Body of pancreas (tissue), 4 donors: Measurements from ENCODE around the gene WDR26. TPM values are rescaled to one million over a fixed set of nuclear protein-coding genes. Genes with fewer than 3 reads are reported as not detected.

Experiments
- ATAC-seq: fragments of 150-250 bp; one replicate; pipeline ENCODE4 v1.9.1; 2016
- DNase-seq, 4 donors: peaks; one replicate each; pipeline ENCODE4 v3.0.0-alpha.2; 2019
- H3K27ac ChIP-seq, 4 donors: fragments of 200-600 bp; sonication (generic); 1 replicate in 3 of 4; 2 replicates in 1 of 4; pipeline versions ENCODE4 v1.5.1 to v1.6.1; 2016 to 2019; ENCODE audit warnings: mild to moderate bottlenecking in 1 of 4, mixed read lengths in 1 of 4, moderate library complexity in 1 of 4
- H3K27me3 ChIP-seq, 2 donors: fragments of 200-600 bp; sonication (generic); one replicate each; pipeline ENCODE4 v1.6.0; 2016; ENCODE audit warnings: mild to moderate bottlenecking in 1 of 2
- H3K36me3 ChIP-seq, 2 donors: fragments of 200-600 bp; sonication (generic); replicated peaks in 1 of 2; 2 replicates each; pipeline ENCODE4 v1.5.1; 2016; ENCODE audit warnings: low read depth in 2 of 2; ENCODE audit not compliant: insufficient read depth in 1 of 2
- H3K4me1 ChIP-seq: fragments of 200-600 bp; sonication (generic); one replicate; pipeline ENCODE4 v1.6.0; 2016
- H3K4me3 ChIP-seq, 2 donors: fragments of 200-600 bp; sonication (generic); 1 replicate in 1 of 2; 2 replicates in 1 of 2; pipeline ENCODE4 v1.5.1; 2016 to 2019
- H3K9me3 ChIP-seq, 3 donors: fragments of 200-600 bp; sonication (generic); 1 replicate in 2 of 3; 2 replicates in 1 of 3; pipeline ENCODE4 v1.5.1; 2016
- CTCF ChIP-seq, 7 experiments: fragments of 450-650 bp in 4 of 7; fragments of 200-600 bp in 3 of 7; sonication (generic) in 3 of 7; IDR thresholded peaks; one replicate each; pipeline ENCODE4 v1.5.1; 2016 to 2019; ENCODE audit warnings: antibody characterized with exemption in 7 of 7
- POLR2A ChIP-seq, 3 donors: fragments of 450-650 bp; IDR thresholded peaks; one replicate each; pipeline ENCODE4 v1.6.1; 2016; ENCODE audit warnings: antibody characterized with exemption in 3 of 3, mild to moderate bottlenecking in 2 of 3
- WGBS, 2 donors: methylation state at CpG; one replicate each; pipeline ENCODE4 v1.1.5; 2017; 5-methylcytosine and 5-hydroxymethylcytosine counted together
- intact Hi-C: fragments of 100-400 bp; cut with DNase I; formaldehyde crosslinking; loops from one replicate; pipeline ENCODE4 v1.15.1; 2023
- total RNA-seq, 2 donors: library from RNA; depleted of rRNA; stranded (reverse); fragments of >200 nt; gene quantifications; one replicate each; pipeline ENCODE4 v1.1.0, GENCODE V29; 2016

Gene WDR26
- total RNA-seq, 2 donors from 2014 or later = 29.3 to 49.3 TPM

GRCh38 chr1:224450159-224450558, 15.6 kb upstream of the WDR26 start:
- peaks cover 13% of the 10 kb centered on the region for H3K4me1 ChIP-seq
- intact Hi-C loops = no loop called here
- no peaks in the 10 kb centered on the region for H3K27me3 ChIP-seq
- H3K4me3 ChIP-seq = no peak overlapping the region
- ATAC-seq (no peak), DNase-seq (no peak)
- H3K9me3 ChIP-seq = no peaks in the 10 kb centered on the region
- H3K36me3 ChIP-seq = no peaks in the 10 kb centered on the region
- WGBS, 2 donors = 71 to 85% methylated on average over 5 of the region's 5 CpGs
- no peak overlapping the region for H3K27ac ChIP-seq
- TF ChIP-seq CTCF (IDR thresholded peaks at IDR 0.05) (no peak), POLR2A (IDR thresholded peaks at IDR 0.05) (no peak)

GRCh38 chr1:224448453-224449017, 13.9 kb upstream of the WDR26 start:
- WGBS, 2 donors = 76 to 79% methylated on average over 8 of the region's 8 CpGs
- Histone ChIP-seq H3K36me3 (no peaks in the 10 kb centered on the region), H3K9me3 (no peaks in the 10 kb centered on the region), H3K4me3 (no peak overlapping the region), H3K27me3 (no peaks in the 10 kb centered on the region), H3K27ac (no peak overlapping the region), H3K4me1 (peaks cover 9% of the 10 kb centered on the region)
- TF ChIP-seq CTCF (IDR thresholded peaks at IDR 0.05) = no peak
- no peak for TF ChIP-seq POLR2A (IDR thresholded peaks at IDR 0.05)
- DNase-seq = no peak
- no peak for ATAC-seq
- intact Hi-C loops = no loop called here

GRCh38 chr1:224447971-224448370, 13.4 kb upstream of the WDR26 start:
- no peak for ATAC-seq
- WGBS, 2 donors = 94 to 97% methylated on average over 3 of the region's 3 CpGs
- no peak overlapping the region for H3K27ac ChIP-seq

GRCh38 chr1:224447251-224447650, 12.7 kb upstream of the WDR26 start:
- Histone ChIP-seq H3K9me3 (no peaks in the 10 kb centered on the region), H3K27ac (peak overlapping the region in 1 of 4 donors; percentile 3), H3K4me3 (no peak overlapping the region), H3K36me3 (no peaks in the 10 kb centered on the region), H3K4me1 (peaks cover 5% of the 10 kb centered on the region), H3K27me3 (no peaks in the 10 kb centered on the region)
- DNase-seq = peak in 2 of 4 donors; percentile 18 to 23
- ATAC-seq = peak; percentile 12
- WGBS, 2 donors = 73 to 76% methylated on average over 2 of the region's 2 CpGs
- intact Hi-C loops = no loop called here
- no peak for TF ChIP-seq POLR2A (IDR thresholded peaks at IDR 0.05)
- TF ChIP-seq CTCF (IDR thresholded peaks at IDR 0.05) = no peak

More at GRCh38 chr1:224447971-224448370, 13.4 kb upstream of the WDR26 start:
- no peaks in the 10 kb centered on the region for H3K27me3 ChIP-seq
- H3K9me3 ChIP-seq = no peaks in the 10 kb centered on the region
- H3K4me1 ChIP-seq = peaks cover 5% of the 10 kb centered on the region
- no peaks in the 10 kb centered on the region for H3K36me3 ChIP-seq
- TF ChIP-seq CTCF (IDR thresholded peaks at IDR 0.05) = no peak
- no peak for TF ChIP-seq POLR2A (IDR thresholded peaks at IDR 0.05)
- intact Hi-C loops = no loop called here
- H3K4me3 ChIP-seq = no peak overlapping the region
- no peak for DNase-seq

- WGBS, 2 donors = 57 to 64% methylated on average over 7 of the region's 7 CpGs
- Histone ChIP-seq H3K36me3 (no peaks in the 10 kb centered on the region), H3K4me1 (peaks cover 24% of the 10 kb centered on the region), H3K9me3 (no peaks in the 10 kb centered on the region), H3K27me3 (no peaks in the 10 kb centered on the region), H3K4me3 (no peak overlapping the region), H3K27ac (peak overlapping the region in 3 of 4 donors; percentile 65 to 77 (median 69))
- peak; percentile 49 for ATAC-seq
- intact Hi-C loops = no loop called here
- DNase-seq = peak in 3 of 4 donors; percentile 43 to 60 (median 49)
- no peak for TF ChIP-seq CTCF (IDR thresholded peaks at IDR 0.05)
- TF ChIP-seq POLR2A (IDR thresholded peaks at IDR 0.05) = peak in 2 of 3 donors; percentile 8 to 35
Observed at GRCh38 chr1:224438989-224439388, 4.4 kb upstream of the WDR26 start.
